Type B pancreatic cell (in vitro differentiated cells): Measurements from ENCODE around the gene TP53I11. TPM values are rescaled to one million over a fixed set of nuclear protein-coding genes. Genes with fewer than 3 reads are reported as not detected.

Source experiments
- DNase-seq: peaks from one replicate; pipeline ENCODE4 v3.0.0; 2021; ENCODE audit warnings: mixed read lengths; ENCODE audit not compliant: unreplicated experiment; ENCODE audit errors: extremely low spot score
- H3K27ac Mint-ChIP-seq: 2 replicates; pipeline ENCODE4 v1.8.0; 2021; ENCODE audit warnings: mild to moderate bottlenecking, mixed read lengths
- H3K27me3 Mint-ChIP-seq: 2 replicates; pipeline ENCODE4 v1.8.0; 2021; ENCODE audit warnings: mixed read lengths
- H3K36me3 Mint-ChIP-seq: 2 replicates; pipeline ENCODE4 v1.8.0; 2021; ENCODE audit warnings: mixed read lengths
- H3K4me1 Mint-ChIP-seq: one replicate; pipeline ENCODE4 v1.8.0; 2021; ENCODE audit warnings: mixed read lengths; ENCODE audit not compliant: unreplicated experiment
- H3K4me3 Mint-ChIP-seq: 2 replicates; pipeline ENCODE4 v1.8.0; 2021; ENCODE audit warnings: mild to moderate bottlenecking, mixed read lengths
- H3K9me3 Mint-ChIP-seq: 2 replicates; pipeline ENCODE4 v1.8.0; 2021; ENCODE audit warnings: mixed read lengths
- CTCF ChIP-seq: fragments of 200-600 bp; sonication (generic); conservative IDR thresholded peaks from 2 replicates; pipeline ENCODE4 v1.5.0; 2021; ENCODE audit warnings: antibody characterized with exemption, mild to moderate bottlenecking
- total RNA-seq: library from RNA; stranded (reverse); gene quantifications from 2 replicates; pipeline ENCODE4 v1.2.1, GENCODE V29; 2021; ENCODE audit warnings: low replicate concordance

Gene TP53I11
- total RNA-seq, 1 donor from 2014 or later = 72.4 TPM

GRCh38 chr11:44971185-44971584 is 20.5 kb upstream of the TP53I11 start:
- Mint-ChIP-seq H3K4me1 (peaks cover 20% of the 10 kb centered on the region), H3K9me3 (no peaks in the 10 kb centered on the region), H3K27me3 (peaks cover 3% of the 10 kb centered on the region), H3K4me3 (no peak overlapping the region), H3K27ac (no peak overlapping the region), H3K36me3 (no peaks in the 10 kb centered on the region)
- TF ChIP-seq CTCF = no peak
- DNase-seq = no peak

- no peak for TF ChIP-seq CTCF
Measured at GRCh38 chr11:44970293-44970692, 19.6 kb upstream of the TP53I11 start.

GRCh38 chr11:44969651-44970252 is 19.1 kb upstream of the TP53I11 start:
- Mint-ChIP-seq H3K27ac (no peak overlapping the region), H3K9me3 (no peaks in the 10 kb centered on the region), H3K27me3 (peaks cover 3% of the 10 kb centered on the region), H3K4me1 (peaks cover 20% of the 10 kb centered on the region), H3K36me3 (no peaks in the 10 kb centered on the region), H3K4me3 (no peak overlapping the region)
- no peak for DNase-seq
- TF ChIP-seq CTCF = no peak

More at GRCh38 chr11:44970293-44970692, 19.6 kb upstream of the TP53I11 start:
- no peak overlapping the region for H3K4me3 Mint-ChIP-seq
- peaks cover 3% of the 10 kb centered on the region for H3K27me3 Mint-ChIP-seq
- H3K4me1 Mint-ChIP-seq = peaks cover 20% of the 10 kb centered on the region
- H3K36me3 Mint-ChIP-seq = no peaks in the 10 kb centered on the region
- no peaks in the 10 kb centered on the region for H3K9me3 Mint-ChIP-seq
- DNase-seq = no peak
- no peak overlapping the region for H3K27ac Mint-ChIP-seq

- Mint-ChIP-seq H3K27me3 (peaks cover 3% of the 10 kb centered on the region), H3K27ac (no peak overlapping the region), H3K4me3 (no peak overlapping the region), H3K4me1 (peaks cover 21% of the 10 kb centered on the region), H3K9me3 (no peaks in the 10 kb centered on the region), H3K36me3 (no peaks in the 10 kb centered on the region)
- no peak for TF ChIP-seq CTCF
- DNase-seq = no peak
Measured at GRCh38 chr11:44968510-44968909, 17.8 kb upstream of the TP53I11 start.

- Mint-ChIP-seq H3K9me3 (no peaks in the 10 kb centered on the region), H3K4me1 (peaks cover 21% of the 10 kb centered on the region), H3K36me3 (no peaks in the 10 kb centered on the region), H3K4me3 (no peak overlapping the region), H3K27me3 (peaks cover 3% of the 10 kb centered on the region), H3K27ac (no peak overlapping the region)
- no peak for TF ChIP-seq CTCF
- DNase-seq = no peak
Measured at GRCh38 chr11:44967930-44968496, 17.3 kb upstream of the TP53I11 start.
